ENCODE data around the gene HSDL1.

The HSDL1 gene

GRCh38 chr16:84180519-84181140 is 35.7 kb upstream of the HSDL1 start:
- DNase-seq (ENCODE audit: low spot score) = no peak
- CTCF ChIA-PET = interaction anchor here (0.7 kb wide), 1 partner anchor 1436 kb away, joined by 3 read pairs; no protein-coding TSS in a partner anchor
- no peak overlapping the region; the same call in 1 of the 2 replicates for H3K27ac ChIP-seq
- POLR2A ChIA-PET (ENCODE audit: low non-redundant PET) = no interaction called here
- TF ChIP-seq, protein P1, sequence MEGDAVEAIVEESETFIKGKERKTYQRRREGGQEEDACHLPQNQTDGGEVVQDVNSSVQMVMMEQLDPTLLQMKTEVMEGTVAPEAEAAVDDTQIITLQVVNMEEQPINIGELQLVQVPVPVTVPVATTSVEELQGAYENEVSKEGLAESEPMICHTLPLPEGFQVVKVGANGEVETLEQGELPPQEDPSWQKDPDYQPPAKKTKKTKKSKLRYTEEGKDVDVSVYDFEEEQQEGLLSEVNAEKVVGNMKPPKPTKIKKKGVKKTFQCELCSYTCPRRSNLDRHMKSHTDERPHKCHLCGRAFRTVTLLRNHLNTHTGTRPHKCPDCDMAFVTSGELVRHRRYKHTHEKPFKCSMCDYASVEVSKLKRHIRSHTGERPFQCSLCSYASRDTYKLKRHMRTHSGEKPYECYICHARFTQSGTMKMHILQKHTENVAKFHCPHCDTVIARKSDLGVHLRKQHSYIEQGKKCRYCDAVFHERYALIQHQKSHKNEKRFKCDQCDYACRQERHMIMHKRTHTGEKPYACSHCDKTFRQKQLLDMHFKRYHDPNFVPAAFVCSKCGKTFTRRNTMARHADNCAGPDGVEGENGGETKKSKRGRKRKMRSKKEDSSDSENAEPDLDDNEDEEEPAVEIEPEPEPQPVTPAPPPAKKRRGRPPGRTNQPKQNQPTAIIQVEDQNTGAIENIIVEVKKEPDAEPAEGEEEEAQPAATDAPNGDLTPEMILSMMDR (conservative IDR thresholded peaks at IDR 0.05; ENCODE audit: low read depth) = no peak

- TF ChIP-seq, protein P1 (conservative IDR thresholded peaks at IDR 0.05; ENCODE audit: low read depth) = no peak
- peak overlapping the region; percentile 95 for H3K27ac ChIP-seq
- POLR2A ChIA-PET (ENCODE audit: low non-redundant PET) = no interaction called here
- CTCF ChIA-PET = interaction anchor here (0.7 to 0.8 kb wide), 2 partner anchors 63 to 443 kb away, joined by 4 read pairs; partner anchors contain the start of gene MBTPS1
- DNase-seq (ENCODE audit: low spot score) = no peak
Observed at GRCh38 chr16:84179612-84180320, 34.8 kb upstream of the HSDL1 start.

- H3K27ac ChIP-seq = peak overlapping the region; percentile 95
- TF ChIP-seq, protein P1 (conservative IDR thresholded peaks at IDR 0.05; ENCODE audit: low read depth) = no peak
- ChIA-PET CTCF (interaction anchor here (0.7 to 4.4 kb wide), 6 partner anchors 8 to 443 kb away, joined by 3 to 37 read pairs (median 4); partner anchors contain the start of genes MBTPS1 and TAF1C), POLR2A (ENCODE audit: low non-redundant PET) (interaction anchor here (0.6 kb wide), 2 partner anchors 34 to 37 kb away, joined by 3 read pairs; partner anchors contain the start of genes DNAAF1 and HSDL1)
- no peak for DNase-seq (ENCODE audit: low spot score)
Observed at GRCh38 chr16:84178892-84179611, 34.1 kb upstream of the HSDL1 start.

GRCh38 chr16:84178146-84178765 is 33.3 kb upstream of the HSDL1 start:
- ChIA-PET POLR2A (ENCODE audit: low non-redundant PET) (interaction anchor here (0.6 kb wide), 1 partner anchor 33 kb away, joined by 3 read pairs; the partner anchor contains the start of genes DNAAF1 and HSDL1), CTCF (interaction anchor here (1.1 to 4.4 kb wide), 4 partner anchors 9 to 130 kb away, joined by 3 to 37 read pairs (median 4); partner anchors contain the start of gene TAF1C)
- DNase-seq (ENCODE audit: low spot score) = no peak
- peak overlapping the region; percentile 95 for H3K27ac ChIP-seq
- TF ChIP-seq, protein P1 (conservative IDR thresholded peaks at IDR 0.05; ENCODE audit: low read depth) = no peak

DNA sequence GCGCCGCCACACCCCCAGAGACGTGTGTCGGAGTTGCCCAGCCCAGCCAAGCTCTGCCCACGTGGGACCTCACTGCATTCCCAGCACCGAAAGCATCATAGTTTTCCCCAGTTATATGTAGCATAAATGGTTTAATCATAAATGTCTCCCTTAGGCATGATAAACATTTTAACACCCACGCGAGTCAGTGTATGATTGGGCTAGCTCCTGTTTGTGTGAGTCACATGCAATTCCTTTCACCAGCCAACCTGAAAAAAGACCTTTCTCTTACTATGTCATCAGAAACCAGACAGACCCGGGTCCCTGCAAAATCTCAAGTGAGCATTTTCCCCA is 32.7 kb upstream of the HSDL1 start:
- ChIA-PET POLR2A (ENCODE audit: low non-redundant PET) (no interaction called here), CTCF (interaction anchor here (0.6 to 4.4 kb wide), 5 partner anchors 10 to 460 kb away, joined by 3 to 37 read pairs (median 3); partner anchors contain the start of gene TAF1C)
- TF ChIP-seq, protein P1 (conservative IDR thresholded peaks at IDR 0.05; ENCODE audit: low read depth) = no peak
- H3K27ac ChIP-seq = peak overlapping the region; percentile 95
- DNase-seq (ENCODE audit: low spot score) = peak; percentile 46

Measured in RWPE1 (cell line).